Activated CD8-positive, alpha-beta memory T cell treated with anti-CD3 and anti-CD28 coated beads, Interleukin-2, amount 50 U/mL, for 48 hours (primary cell): ENCODE measurements around the gene SLC7A10.
A peak's percentile ranks its signal among the peaks of the same experiment; 100 is the strongest.
"Not testable (repeated sequence)": the region's sequence is repeated elsewhere in the genome, so short reads cannot be mapped to it uniquely, and the experiment has no call there.

ENCODE experiments used
- DNase-seq: peaks from one replicate; pipeline ENCODE4 v3.0.0-alpha.2; 2020

Gene SLC7A10

DNA sequence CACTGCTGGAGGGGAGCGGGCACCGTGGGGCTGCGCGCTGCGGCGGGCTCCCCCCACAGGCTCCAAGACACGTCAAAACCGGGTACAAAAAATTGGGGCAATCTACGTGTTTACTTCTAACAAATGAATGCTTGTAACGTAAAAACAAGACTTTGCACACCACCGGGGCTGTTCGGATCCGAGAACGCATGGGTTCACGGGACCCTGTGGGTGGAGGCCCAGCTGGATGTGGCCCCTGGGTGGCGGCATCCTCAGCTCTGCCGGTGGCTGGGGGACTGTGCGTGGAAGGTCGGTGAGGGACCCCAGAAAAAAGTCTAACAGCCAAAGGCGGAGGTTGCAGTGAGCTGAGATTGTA lies 10.3 kb upstream of the SLC7A10 start:
- DNase-seq = no peak

DNA sequence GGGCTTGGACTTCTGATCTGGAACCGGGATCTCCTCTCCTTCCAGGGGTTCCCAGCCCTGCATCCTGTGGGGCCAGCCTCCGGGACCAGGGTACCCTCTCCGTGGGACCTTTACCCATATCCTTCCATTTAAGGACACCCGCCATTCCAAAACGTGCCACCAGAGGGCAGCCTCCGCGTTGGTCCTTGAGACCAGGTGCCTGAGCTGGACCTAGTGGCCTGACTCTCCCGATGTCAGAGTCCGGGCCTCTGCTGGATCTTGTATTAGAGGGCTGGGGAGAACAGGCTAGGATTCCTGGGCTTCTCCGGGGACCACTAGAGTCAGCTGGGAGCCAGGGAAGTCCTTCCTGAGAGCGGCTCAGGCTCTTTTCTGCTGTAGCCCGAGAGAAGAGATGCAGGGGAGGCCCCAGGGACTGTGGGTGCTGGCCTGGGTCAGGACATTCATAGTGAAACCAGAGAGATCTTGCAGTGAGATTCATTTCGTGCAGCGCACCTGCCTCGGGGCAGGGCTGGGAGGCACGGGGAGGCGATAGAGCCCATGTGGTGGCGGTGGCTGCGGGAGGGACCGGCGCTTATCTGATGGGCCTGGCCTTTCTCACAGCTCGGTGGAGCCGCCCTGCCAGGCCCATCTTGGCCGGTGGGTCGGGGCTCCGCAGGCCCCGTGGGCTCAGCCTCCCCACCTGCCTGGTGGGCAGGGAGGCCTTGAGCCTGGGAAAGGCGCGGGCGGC lies 9.8 kb upstream of the SLC7A10 start:
- peak; percentile 96 for DNase-seq

DNA sequence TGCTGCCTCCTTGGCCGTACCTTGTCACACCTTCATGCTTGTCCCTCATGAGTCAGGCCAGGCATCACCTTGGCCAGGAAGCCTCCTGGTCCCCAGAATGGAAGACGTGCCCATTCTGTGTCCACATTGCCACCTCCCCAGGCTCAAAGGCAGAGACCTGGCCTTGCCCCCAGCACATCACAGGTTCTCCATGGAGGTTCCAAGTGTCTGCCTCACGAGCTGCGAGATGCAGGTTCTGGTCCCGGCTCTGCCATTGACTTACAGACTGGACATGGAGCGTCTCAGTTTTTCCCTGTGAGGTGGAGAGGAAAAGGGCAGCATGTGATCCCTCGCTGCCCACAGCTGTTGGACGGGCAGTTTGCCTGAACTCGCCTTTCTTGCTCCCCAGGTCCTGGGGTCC lies 9.1 kb upstream of the SLC7A10 start:
- DNase-seq = no peak

DNA sequence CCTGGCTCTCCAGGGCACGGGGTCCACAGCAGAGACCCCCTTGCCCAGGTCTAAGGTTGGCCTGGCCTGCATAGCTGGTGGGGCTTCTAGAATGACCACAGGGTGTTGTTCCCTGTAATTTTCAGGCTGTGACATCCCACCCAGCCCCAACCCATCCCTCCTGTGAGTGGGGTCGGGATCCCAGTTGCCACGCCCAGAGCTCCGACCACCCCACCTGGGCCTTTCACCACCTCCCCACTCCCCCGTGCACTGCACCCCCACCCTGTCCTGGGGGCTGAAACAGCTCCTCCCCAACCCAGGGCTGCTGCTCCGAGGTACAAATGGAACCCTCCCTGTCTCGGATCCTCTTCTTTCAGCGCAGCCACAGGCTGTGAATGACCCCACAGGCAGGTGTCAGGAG lies 8.4 kb upstream of the SLC7A10 start:
- DNase-seq = no peak

DNA sequence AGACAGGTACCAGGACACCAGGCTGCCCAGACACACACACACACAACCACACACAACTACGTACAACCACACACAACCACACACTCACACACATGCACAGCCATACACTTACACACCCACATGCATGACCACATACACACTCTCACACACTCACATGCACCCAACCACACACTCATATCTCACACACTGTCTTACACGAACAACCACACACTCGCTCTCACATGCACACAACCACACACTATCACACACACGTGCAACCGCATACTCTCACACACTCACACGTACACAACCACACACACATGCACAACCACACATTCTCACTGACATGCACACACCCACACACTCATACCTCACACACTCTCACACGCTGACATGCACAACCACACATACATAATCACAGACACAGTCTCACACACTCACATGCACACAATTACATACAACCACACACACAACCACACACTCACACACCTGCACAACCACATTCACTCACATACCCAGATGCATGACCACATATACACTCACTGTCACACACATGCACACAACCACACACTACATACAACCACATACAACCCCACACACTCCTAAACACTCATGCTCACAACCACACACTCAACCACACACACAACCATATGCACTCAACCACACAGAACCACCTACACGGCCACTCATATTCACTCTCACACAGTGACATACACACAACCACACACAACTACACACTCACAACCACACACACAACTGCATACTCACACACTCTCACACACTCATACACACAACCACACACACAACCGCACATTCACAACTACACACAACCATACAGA lies 7.6 kb upstream of the SLC7A10 start:
- DNase-seq = no peak

DNA sequence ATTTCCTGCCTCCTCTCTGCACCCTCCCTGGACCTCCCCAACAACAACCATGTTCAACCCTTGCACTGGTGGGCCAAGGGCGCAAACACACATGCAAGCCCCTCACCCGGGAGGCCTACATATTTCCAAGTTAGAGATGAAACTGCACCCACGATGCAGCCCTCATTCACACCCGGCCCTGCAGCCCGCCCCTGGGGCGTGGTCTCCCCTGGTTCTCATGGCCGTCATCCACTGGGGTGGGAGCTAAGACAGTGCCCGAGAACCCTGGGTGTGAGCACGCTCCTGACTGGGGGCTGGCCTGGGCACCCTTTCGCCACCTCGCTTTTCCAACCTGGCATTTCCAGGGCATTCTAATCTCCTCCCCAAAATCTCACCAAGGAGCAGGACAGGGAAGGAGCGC lies 7.0 kb upstream of the SLC7A10 start:
- no peak for DNase-seq

DNA sequence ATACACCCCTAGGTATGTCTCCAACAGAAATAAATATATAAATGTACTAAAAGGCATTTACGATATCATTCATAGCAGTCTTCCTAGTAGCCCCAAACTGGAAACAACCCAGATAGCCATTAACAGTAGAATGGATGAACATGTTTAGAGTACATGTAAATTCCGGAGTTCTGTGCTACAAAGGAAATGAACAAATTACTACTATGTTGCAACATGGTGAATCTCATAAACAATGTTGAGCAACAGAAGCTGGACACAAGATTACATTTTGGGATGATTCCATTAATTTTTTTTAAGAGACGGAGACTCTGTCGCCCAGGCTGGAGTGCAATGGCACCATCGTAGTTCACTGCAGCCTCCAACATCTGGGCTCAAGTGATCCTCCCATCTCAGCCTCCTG lies 5.9 kb upstream of the SLC7A10 start:
- DNase-seq = no peak

DNA sequence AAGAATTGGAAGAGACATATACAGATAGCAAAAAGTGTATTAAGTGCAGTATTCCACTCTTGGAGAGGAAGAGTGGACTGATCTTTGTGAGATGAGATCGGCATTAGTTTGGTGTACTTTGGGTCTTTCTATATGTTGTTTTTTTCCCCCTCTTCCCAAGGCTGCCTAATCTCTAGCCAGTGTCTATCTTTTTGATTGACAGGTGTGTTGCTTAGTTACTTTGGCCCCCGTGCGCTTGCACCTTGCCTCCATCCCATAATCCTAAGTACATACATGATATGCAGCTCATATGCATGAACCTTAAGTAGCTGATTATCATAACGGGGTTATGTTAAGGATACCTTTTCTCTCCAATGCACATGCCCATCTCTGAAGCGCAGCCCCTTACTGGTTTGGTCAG lies 4.3 kb upstream of the SLC7A10 start:
- DNase-seq = no peak

DNA sequence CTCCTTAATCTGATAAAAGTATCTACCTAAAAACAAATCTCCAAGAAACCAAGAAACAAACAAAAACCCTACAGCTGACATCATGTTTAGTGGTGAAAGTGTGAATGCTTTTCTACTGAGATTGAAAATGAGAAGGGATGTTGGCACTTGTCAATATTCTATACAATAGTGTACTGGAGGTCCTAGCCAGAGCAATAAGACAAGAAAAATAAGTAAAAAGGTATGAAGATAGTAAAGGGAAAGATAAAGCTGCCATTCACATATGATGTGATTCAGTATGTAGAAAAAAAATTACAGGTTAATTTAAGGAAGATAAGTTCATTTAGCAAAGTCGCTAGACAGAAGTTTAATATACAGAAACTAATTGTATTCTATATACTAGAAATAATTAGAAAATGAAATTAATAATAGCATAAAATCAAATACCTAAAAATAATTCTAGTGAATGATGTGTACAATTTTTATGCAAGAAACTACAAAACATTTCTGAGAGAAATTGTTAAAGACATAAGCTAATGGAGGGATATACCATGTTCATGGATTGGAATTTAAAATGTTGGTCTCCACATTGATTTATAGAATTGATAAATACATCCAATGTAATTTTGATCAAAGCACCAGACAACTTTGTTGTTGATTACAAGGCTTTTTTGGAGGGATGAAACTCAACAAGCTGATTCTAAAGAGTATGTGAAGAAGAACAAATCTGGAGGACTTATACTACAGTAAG lies 2.4 kb upstream of the SLC7A10 start:
- DNase-seq = no peak

DNA sequence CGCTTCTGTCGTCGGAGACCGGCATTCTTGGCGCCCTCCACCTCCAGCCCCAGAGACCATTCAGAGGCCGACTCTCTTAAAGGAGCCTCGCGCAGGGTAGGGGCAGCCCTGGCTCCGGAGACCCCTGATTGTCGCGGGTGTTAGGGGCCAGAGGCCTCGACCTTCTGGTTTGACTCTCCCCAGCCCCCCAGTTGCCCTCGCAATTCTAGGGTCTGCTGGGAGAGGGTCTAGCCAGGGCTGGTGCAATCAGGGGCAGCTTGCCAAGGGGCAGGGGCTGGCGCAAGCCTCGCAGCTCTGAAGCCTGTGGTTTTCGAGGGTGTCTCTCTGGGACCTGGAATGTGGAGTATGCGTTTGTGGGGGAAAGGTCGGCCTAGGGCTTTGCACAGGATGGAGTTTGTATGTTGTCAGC lies 1.6 kb upstream of the SLC7A10 start:
- DNase-seq = no peak

DNA sequence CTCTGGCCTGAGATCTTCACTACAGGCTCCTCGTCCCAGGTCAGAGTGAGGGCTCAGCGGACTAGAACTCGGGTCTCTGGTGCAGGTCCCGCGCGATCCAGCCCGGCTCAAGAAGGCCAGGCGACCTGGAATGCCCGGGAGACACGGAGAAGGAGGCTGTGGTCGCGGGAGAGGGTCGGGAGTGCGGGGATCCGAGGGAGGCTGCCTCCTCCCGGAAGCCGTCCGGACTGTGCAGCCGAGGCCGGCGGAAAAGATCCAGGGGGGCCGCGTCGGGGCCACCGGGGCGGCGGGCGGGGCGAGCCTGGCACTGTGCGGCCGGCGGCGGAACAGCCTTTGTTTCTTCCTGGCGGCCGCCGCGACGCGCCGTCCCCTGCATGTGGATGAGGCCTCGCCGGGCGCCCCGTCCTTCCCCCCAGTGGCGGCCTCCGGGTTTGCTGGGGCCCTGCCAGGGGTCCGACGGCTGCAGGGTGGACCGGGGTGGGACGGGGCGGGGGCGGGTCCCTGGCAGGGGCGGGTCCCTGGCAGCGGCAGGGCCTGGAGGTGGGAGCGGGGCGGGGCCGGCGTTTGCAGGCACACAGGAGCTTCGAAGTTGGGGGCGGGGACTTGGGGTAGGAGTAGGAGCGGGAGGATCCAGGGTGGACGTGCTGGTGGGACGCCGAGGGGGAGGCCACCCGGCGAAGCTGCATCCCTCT lies 1.0 kb upstream of the SLC7A10 start:
- no peak for DNase-seq

DNA sequence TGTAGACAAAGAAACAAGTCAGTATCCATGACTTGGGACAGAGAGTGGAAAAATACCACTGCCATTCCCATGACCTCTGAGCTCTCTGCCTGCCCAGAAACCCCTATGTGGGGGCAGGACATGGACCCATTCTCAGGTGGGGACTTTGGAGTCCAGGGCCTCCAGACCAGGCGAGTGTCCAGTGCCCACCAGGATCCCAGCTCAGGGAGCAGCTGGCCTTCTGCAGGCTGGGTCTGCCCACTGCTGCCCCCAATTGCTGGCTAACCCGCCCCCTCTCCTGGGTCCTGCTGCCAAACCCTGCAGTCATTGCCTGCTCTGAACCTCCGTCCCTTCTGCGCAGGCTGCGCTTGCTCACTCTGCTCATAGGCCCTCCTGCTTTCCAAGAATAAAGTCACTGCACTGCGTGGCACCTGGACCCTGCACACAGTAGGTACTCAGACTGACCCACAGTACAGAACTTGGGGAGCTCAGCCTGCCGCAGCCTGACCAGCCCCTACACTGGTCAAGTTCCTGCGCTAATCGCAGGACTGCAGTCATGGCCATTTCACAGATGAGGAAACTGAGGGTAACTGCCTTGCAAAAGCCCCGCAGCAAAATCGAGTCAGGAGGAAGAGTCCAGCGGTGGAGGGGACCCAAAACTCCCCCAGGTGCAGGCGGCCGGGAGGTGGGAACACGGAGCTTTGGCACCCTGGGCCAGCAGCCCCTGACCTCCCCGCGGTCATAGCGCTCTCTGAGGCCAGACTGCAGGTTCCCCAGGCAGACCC lies 774 bp downstream of the SLC7A10 start:
- no peak for DNase-seq

DNA sequence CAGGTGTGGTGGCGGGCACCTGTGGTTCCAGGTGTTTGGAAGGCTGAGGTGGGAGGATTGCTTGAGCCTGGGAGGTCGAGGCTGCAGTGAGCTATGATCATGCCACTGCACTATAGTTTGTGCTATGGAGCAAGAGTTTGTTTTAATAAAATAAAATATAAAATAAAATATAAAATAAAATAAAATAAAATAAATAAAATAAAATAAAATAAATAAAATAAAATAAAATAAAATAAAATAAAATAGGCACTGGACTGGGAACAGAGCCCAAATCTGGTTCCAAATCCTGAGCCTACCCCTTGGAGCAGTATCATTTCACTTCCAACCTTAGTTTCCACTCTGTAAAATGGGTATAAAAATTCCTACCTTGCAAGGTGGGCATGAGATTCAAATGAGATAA lies 3.4 kb downstream of the SLC7A10 start:
- DNase-seq = not testable (repeated sequence)

DNA sequence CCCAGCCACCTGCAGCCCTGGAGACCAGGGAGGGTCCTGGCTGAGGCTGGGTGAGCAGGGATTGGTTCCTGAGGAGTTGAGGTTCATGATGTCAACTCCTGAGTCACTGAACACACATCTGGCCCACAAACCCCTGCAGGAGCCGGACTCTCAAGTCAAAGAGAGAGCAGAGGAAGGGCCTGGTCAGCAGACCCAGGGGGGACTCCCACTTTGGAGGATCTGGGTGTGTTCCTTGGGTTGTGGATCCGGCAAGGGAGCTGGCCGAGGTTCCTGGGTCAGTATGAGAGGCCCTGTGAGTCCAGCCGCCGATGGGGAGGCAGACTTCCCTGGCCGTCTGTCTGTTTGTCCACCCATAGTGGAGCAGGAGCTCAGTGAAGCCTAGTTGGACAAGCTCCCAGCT lies 4.0 kb downstream of the SLC7A10 start:
- no peak for DNase-seq

DNA sequence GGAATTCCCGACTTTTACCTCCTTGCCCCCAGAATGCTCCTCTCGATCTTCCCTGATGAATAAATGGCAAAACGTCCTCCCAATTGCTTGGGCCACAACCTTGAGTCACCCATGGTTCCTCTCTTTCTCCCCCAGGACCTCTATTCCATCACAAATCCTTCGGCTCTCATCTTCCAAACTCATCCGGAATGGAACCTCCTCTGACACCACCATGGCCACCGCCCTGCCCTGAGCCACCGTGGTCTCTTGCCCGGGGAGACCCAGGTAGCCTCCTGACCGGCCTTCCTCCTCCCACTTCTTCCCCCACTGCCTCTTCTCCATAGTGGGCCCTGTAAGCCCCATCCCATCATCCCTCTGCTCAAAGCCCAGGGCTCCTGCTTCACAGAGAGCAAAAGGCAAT lies 4.9 kb downstream of the SLC7A10 start:
- no peak for DNase-seq

DNA sequence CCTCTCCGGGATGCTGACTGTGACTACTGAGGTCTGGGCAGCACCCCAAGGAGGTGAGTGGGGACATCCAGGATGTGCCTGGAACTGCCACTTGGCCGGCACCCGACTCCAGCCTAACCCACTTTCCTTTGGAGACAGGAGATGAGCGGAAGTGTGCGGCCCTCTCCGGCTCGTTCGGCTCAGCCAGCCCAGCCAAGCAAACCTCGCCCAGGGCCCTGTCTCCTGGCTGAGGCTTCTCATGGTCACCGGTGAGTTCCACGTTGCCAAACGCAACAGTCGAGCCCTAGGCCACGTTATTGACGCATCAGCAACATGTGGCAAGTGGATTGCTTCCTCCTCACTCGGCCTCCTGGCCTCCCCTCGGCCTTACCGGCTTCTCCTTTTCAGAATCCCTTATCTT lies 5.5 kb downstream of the SLC7A10 start:
- no peak for DNase-seq

DNA sequence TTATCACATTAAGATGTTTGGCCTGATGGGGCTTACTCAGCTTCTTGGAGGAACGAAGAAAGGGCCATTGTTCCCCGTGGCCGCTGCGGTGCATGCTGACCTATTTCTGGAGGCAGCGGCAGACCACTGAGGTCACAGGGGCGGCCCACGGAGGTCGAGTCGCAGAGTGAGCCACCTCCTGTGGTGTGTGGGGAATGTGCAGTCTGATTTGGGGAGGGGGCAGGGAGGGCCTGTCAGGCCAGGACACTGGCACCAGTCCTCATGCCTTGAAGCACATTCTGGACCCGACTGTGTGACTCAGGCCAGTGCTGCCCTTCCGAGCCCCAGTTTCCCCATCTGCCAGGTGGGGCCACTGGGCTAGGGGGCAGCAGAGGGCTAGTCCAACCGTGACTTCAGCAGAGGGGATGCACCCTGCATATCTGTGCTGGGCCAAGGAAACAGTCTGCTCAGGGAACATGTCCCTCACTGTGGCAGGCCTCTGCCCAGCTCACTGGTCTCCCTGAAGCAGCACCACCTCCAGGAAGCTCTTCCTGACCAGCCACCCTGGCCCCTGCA lies 6.3 kb downstream of the SLC7A10 start:
- no peak for DNase-seq

DNA sequence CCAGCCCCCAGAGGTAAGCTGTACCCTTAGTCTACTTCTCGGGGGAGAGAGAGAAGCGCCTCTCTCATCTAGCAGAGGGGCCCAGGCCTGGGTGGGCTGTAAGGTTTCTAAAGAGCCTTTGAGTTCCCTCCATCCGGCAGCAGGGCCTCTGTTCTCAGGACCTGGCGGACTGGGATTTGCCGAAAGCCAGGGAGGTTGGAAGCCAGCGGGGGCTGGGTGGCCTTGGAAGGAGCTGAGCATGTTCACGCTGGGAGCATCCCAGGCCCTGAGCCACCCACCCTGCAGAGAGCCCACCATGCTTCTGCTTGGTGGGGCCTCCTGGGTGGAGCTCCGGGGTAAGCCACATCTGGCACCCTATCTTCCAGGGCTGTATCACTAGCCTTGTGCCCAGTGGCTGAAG lies 7.8 kb downstream of the SLC7A10 start:
- no peak for DNase-seq

DNA sequence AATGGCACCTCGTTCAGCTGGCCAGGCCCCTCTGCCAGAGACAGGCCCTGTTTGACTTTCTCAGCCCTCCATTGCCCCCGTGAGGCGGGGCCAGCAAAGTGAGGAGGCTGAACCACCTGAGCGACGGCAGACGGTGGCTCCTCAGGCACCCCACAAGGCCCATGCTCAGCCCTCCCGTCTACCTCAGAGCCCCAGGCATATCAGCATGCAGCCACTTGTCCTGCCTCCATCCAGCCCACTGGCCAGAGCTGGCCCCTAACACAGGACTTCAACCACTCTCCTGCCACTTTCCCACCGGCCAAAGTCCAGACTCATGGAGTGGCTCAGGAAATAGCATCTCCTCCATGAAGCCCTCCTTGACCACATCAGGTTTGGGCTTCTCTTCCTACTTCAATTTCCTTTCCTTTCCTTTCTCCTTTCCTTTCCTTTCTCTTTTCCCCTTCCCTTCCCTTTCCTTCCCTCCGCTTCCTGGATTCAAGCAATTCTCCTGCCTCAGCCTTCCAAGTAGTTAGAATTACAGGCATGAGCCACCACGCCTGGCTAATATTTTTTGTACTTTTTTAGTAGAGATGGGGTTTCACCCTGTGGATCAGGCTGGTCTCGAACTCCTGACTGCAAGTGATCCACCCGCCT lies 9.3 kb downstream of the SLC7A10 start:
- no peak for DNase-seq

DNA sequence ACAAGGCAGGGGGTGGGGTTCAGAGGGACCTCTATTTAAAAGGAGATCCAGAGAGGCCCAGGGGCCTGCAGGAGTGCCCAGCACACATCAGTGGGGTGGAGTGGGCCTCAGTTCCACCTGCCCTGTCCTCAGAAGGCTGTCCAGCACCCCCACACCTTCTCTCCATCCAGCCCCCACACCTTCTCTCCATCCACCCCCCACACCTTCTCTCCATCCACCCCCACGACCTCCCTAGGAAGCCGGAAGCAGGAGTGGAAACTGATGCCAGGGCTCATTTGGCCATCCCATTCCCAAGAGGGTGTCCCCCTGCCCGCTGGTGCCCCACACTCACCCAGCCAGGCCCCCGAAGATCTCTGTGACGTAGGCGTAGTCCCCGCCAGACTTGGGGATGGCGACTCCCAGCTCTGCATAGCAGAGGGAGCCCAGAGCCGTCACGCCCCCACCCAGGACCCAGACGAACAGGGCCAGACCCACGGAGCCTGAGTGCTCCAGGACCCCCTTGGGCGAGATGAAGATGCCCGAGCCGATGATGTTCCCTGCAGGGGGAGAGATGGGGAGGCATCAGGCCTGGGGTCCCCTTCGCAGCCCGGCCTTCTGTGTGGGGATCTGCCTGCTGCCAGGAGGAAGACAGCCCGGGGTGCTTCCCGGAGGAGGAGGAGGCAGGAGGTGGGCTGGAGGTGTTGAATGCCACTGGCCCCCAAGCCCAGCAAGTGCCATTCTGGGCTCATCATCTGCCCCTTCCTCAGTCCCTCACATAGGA lies 10.0 kb downstream of the SLC7A10 start:
- no peak for DNase-seq

DNA sequence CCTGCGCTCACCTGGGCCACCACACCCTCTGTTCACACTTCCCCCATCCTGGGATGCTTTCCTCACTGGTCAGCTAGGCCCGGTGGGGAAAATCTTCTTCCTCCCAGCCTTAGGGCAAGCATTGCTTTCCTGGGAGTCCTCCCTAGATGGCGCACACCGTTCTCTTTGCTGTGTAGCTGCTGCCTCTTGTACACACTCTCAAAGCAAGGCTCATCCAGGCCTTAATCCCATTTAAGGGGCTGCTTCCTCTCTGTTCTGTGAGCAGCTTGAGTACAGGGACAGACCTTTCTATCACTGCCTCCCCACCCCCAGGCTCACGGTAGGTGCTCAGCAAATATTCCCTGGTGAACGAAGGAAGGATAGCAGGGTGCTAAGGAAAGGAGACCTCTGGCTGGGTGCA lies 11.1 kb downstream of the SLC7A10 start:
- no peak for DNase-seq
